Right ventricle myocardium superior (tissue), 1 donor: ENCODE data around the gene ARL11. TPM values are rescaled to one million over a fixed set of nuclear protein-coding genes. Genes with fewer than 3 reads are reported as not detected.
A peak's percentile ranks its signal among the peaks of the same experiment; 100 is the strongest.
"Not testable (repeated sequence)": the region's sequence is repeated elsewhere in the genome, so short reads cannot be mapped to it uniquely, and the experiment has no call there.

Source experiments
- ATAC-seq: fragments of 200-7000 bp; cut with Tn5 transposase; one replicate; pipeline ENCODE4 v1.9.1; 2020; ENCODE audit warnings: mild to moderate bottlenecking; ENCODE audit not compliant: poor library complexity
- DNase-seq: peaks from one replicate; pipeline ENCODE4 v3.0.0-alpha.2; 2020
- intact Hi-C: fragments of 100-400 bp; cut with DNase I; formaldehyde crosslinking; loops from one replicate; pipeline ENCODE4 v1.11.2; 2022
- long read RNA-seq: library from polyadenylated mRNA; unstranded; transcript quantifications from one replicate; pipeline ENCODE4 v2.0.0, GENCODE V29; 2021
- total RNA-seq: library from RNA; stranded (reverse); fragmentation: NEBNext Ultra II Directional; extraction: Animal tissue kit (Norgen Biotek cat#: 25700); gene quantifications from one replicate; pipeline ENCODE4 v1.2.1, GENCODE V29; 2021
- donor health status: DM: no; HTN: yes; CAD: no; lungs with severe emphysema.

Gene ARL11
- total RNA-seq: 0.38 TPM
- long read RNA-seq, partial matches to known transcripts: 0 of 1 reads
- long read RNA-seq, other reads (novel, unspliced or antisense): 1 of 1 reads

GRCh38 chr13:49627831-49628652, at the start of gene ARL11:
ARL11 (plus strand) TSS chr13:49628507; CDS start chr13:49630448, 1,941 bp downstream.
- DNase-seq (peak; percentile 85), ATAC-seq (peak; percentile 47)
- intact Hi-C loops: no loop called here

DNA sequence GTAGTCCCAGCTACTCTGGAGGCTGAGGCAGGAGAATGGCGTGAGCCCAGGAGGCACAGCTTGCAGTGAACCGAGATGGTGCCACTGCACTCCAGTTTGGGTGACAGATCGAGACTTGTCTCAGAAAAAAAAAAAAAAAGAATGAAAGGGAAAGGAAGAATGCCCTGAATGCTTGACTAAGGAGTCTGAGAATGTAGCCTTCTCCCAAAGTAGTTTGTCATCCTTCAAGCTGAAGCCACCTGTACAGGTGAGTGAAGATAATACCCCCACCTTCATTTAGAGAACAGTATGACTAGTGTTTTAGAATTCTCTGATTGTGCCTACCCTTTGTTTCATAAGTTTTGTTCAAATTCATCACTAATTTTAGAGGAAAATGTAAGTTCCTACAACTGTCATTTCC, 48.8 kb upstream of the ARL11 start:
- DNase-seq (no peak), ATAC-seq (no peak)
- intact Hi-C loops: no loop called here

- DNase-seq: no peak
- intact Hi-C loops: no loop called here
Observed at GRCh38 chr13:49580980-49581680, 47.2 kb upstream of the ARL11 start.

DNA sequence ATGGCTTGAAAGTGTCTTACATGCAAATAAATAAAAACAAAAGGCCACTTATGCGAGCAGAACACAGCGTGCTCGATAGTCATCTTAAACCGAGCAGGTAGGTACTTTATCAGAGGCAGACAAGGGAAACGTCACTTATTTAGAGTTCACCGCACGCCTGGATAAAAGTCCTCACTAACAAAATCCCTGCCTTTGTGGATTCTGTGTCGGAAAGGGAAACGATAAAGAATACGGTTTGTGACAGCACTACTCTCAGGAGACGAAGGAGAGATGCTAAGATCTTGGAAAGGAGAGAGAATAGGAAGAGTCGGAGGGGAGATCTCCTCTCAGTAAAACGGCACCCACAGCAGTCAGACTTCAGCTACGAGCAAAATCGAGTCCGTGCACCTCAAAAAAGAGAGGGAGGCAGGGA, 43.5 kb upstream of the ARL11 start:
- intact Hi-C loops: no loop called here
- DNase-seq: no peak
- ATAC-seq: peak; percentile 3

More at GRCh38 chr13:49580980-49581680, 47.2 kb upstream of the ARL11 start:
- no peak for ATAC-seq

- ATAC-seq (peak; percentile 100), DNase-seq (peak; percentile 80)
- intact Hi-C loops: no loop called here
Observed at GRCh38 chr13:49585220-49586157, 42.8 kb upstream of the ARL11 start, which contains the start of gene RCBTB1. RCBTB1 (minus strand) TSS chr13:49585558; CDS start chr13:49567279, 18,279 bp downstream.

- DNase-seq: no peak
- ATAC-seq: no peak
- intact Hi-C loops: no loop called here
Observed at GRCh38 chr13:49586717-49587116, 41.6 kb upstream of the ARL11 start.

GRCh38 chr13:49587311-49587847, 40.9 kb upstream of the ARL11 start:
- DNase-seq: no peak
- no peak for ATAC-seq
- intact Hi-C loops: no loop called here

DNA sequence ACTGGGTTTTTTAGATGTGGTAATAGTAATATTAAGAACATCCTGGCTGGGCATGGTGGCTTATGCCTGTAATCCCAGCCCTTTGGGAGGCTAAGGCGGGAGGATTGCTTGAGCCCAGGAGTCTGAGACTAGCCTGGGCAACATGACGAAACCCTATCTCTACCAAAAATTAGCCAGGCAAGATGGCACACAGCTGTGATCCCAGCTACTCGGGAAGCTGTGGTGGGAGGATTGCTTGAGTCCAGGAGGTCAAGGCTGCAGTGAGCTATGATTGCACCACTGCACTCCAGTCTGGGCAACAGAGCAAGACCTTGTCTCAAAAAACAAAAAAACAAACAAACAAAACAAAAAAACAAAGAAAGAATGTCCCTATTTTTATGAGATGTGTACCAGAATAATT, 37.6 kb upstream of the ARL11 start:
- intact Hi-C loops, DNase-seq, ATAC-seq: not testable (repeated sequence)

GRCh38 chr13:49593876-49594275, 34.4 kb upstream of the ARL11 start:
- intact Hi-C loops, ATAC-seq, DNase-seq: not testable (repeated sequence)

GRCh38 chr13:49594576-49594975, 33.7 kb upstream of the ARL11 start:
- ATAC-seq: no peak
- DNase-seq: no peak
- intact Hi-C loops: no loop called here

DNA sequence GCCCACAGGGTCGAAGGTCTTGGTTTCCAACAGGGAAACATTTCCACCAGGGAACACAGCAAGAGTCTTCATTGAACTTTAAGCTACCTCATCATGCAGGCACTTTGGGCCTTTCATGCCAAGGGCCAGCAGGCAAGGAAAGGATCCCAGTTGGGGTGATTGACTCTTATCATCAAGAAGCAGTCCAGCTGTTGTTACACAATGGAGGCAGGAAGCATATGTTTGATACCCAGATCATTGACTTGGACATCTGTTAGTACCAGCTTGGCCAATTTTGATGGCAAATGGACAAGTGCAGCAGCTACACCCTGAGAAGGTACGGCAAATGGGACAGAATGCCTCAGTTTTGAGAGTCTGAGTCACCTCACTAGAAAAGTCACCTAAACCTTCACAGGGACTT, 32.1 kb upstream of the ARL11 start:
- DNase-seq (no peak), ATAC-seq (no peak)

GRCh38 chr13:49597043-49597641, 31.2 kb upstream of the ARL11 start:
- no peak for ATAC-seq
- intact Hi-C loops: no loop called here
- no peak for DNase-seq

More for the DNA sequence above, 32.1 kb upstream of the ARL11 start:
- intact Hi-C loops: no loop called here

DNA sequence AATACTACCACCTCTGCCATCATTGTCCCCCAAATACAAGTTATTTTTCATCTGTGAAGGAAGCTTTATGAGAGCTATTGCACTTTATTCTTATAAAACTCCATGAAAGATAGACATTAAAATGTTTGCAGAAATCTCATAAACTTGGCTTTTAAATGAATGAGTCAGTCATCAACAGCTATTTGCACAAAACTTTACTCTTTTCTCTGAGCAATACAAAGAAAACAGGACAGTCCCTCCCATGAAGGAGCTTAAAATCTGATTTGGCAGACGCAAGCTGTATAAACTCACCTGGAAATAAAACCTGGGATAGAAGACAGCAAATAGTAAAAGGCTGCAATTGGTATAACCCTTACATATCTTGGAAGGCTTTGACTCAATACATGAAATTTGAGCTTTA, 26.3 kb upstream of the ARL11 start:
- ATAC-seq: no peak
- intact Hi-C loops: loop anchor here (10.0 kb wide), 1 partner anchor 117 kb away; no protein-coding TSS in a partner anchor
- DNase-seq: no peak

DNA sequence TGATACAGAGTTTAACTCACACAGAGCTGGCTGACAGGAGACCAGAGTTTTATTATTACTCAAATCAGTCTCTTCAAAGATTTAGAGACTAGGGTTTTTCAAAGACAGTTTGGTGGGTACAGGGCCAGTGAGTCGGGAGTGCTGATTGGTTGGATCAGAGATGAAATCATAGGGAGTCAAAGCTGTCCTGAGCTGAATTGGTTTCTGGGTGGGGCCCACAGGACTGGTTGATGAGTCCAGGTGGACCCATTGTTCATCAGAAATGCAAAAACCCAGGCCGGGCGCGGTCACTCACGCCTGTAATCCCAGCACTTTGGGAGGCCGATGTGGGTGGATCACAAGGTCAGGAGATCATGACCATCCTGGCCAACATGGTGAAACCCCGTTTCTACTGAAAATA, 25.7 kb upstream of the ARL11 start:
- intact Hi-C loops: loop anchor here (10.0 kb wide), 1 partner anchor 118 kb away; no protein-coding TSS in a partner anchor
- DNase-seq, ATAC-seq: not testable (repeated sequence)

GRCh38 chr13:49604570-49604969, 23.7 kb upstream of the ARL11 start:
- DNase-seq: no peak
- intact Hi-C loops: loop anchor here (10.0 kb wide), 1 partner anchor 120 kb away; no protein-coding TSS in a partner anchor
- no peak for ATAC-seq

- intact Hi-C loops: loop anchor here (2.0 to 10.0 kb wide), 2 partner anchors 122 to 306 kb away; no protein-coding TSS in a partner anchor
- peak; percentile 93 for DNase-seq
- ATAC-seq: peak; percentile 97
Observed at GRCh38 chr13:49606747-49607648, 21.3 kb upstream of the ARL11 start.

DNA sequence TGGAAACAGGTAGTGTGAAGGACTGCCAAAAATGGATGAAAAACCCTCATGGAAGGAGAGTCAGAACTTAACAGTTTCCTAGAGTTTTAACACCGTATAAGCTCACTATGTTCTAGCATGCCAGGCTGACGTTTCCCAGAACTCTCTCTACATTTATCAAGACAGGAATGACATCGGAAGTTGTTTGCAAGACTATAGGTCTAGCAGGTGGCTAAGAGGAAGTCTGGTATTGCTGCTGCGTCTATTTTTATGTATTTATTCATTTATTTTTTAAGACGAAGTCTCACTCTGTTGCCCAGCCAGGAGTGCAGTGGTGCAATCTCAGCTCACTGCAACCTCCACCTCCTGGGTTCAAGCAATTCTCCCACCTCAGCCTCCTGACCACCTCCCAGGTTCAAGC, 20.5 kb upstream of the ARL11 start:
- intact Hi-C loops: loop anchor here (2.0 to 10.0 kb wide), 2 partner anchors 123 to 307 kb away; no protein-coding TSS in a partner anchor
- DNase-seq (no peak), ATAC-seq (no peak)
